GM12872 (cell line): ENCODE measurements around the gene ZNF407.

Experiments
- TF ChIP-seq, protein P1 (sequence below): IDR thresholded peaks from 3 replicates; pipeline ENCODE4 v1.5.1; 2011; ENCODE audit warnings: low read depth, mild to moderate bottlenecking, low read length, moderate library complexity; ENCODE audit not compliant: insufficient read depth

Gene ZNF407

DNA sequence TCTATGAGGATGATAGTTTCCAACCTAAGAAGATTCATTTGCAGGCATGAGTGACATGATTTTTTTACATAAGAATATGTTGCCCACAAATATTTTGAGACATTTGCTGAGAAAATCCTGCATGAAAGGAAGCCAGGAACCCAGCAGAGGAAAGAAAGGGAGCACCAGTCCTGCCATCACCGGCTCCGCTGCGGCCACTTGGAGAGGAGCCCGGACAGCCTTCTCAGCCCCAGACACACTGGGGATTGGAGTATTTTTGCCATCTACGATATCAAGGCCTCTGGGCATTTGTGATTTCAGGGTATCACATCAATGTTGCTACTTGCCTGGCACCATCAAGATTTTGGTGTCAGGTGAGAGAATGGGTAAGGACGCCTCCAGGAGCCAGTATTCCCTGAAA, 383.0 kb downstream of the ZNF407 start:
- TF ChIP-seq, protein P1, sequence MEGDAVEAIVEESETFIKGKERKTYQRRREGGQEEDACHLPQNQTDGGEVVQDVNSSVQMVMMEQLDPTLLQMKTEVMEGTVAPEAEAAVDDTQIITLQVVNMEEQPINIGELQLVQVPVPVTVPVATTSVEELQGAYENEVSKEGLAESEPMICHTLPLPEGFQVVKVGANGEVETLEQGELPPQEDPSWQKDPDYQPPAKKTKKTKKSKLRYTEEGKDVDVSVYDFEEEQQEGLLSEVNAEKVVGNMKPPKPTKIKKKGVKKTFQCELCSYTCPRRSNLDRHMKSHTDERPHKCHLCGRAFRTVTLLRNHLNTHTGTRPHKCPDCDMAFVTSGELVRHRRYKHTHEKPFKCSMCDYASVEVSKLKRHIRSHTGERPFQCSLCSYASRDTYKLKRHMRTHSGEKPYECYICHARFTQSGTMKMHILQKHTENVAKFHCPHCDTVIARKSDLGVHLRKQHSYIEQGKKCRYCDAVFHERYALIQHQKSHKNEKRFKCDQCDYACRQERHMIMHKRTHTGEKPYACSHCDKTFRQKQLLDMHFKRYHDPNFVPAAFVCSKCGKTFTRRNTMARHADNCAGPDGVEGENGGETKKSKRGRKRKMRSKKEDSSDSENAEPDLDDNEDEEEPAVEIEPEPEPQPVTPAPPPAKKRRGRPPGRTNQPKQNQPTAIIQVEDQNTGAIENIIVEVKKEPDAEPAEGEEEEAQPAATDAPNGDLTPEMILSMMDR, result no peak

DNA sequence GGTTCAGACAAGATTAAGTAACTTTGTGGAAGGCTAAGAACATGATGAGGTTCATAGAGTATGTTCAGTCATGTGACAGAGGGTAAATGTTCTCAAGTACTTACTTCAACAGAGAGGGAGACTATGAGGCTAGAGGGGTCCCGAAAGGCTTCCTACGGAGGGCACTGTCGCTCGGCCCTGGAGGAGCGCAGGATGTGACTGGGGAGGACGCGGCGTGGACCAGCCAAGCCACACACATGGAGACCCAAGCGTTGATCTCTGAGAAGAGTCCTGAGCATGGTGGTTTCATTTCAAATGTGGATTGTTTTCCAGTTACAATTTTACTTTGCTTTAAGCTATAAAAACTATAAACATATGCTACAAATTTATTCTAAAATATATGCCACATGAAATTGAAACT, 383.8 kb downstream of the ZNF407 start:
- TF ChIP-seq, protein P1, result no peak

DNA sequence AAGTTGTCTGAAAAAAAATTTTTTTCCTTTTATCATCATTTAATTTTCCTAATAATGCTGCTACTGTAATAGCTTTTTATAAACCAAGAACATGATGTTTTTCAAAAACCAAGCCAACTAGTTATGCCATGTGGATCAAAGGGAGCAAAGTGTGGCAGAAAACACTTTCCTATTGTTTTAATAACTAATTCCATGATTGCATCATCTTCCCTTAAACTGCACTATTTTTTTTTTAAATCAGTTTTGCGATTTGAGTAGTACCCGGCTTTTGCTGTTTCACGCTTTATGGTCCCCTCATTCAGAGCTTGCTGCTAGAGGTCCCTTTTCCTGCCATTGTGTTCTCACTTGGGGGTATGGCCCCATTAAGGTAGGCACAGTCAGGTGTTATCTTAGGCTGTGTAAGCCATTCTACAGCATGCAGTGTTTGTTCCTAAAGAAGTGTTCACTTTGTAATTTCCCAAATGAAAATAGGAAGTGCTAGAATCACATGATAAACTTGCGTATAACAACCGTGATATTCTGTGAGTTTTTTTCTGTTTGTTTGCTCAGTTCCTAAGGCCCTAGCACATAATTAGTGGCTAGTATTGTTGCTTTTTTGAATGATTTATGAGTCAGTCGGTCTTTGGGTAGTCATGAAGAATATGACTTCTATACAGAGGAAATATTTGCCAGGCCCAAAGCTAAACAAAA, 385.4 kb downstream of the ZNF407 start:
- TF ChIP-seq, protein P1, result no peak

DNA sequence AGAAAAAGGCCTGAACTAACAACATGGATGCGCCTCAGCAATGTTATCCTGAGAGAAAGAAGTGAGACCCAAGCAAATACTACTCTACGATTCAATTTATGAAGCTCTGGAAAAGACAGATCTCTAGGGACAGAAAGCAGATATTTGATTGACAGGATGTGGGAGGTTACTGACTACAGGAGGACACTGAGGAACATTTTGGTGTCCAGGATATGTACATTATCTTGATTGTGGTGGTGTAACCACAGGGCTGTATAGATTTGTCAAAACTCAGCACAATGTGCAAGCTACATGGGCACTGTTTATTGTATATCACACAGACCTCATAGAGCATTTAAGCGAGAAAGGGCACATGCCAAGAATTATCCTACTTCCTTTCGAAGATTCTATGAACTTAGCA, 391.5 kb downstream of the ZNF407 start:
- TF ChIP-seq, protein P1, result no peak

DNA sequence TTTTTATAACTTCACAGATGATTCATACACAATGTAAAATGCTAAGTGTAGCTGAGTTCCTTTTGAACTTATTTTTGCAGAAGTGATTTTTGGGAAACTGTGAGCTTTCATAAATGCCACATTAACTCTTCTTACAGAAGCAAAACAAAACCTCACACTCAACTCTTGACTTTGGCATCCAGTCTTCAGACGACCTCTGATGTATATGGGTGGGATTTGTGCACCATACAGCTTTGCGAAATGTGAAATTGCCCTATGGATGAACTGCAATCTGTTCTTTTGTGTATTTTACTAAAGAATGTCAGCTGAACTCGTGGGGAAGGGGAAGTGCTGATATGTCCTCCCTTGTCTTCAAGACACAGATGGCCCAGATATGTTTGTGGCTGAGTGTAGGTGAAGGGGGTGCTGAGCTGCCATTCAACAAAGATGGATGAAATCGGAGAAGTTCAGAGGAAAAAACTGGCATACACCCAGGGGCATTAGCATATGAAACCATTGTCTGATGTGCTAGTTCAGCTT, 393.0 kb downstream of the ZNF407 start:
- TF ChIP-seq, protein P1, result no peak

DNA sequence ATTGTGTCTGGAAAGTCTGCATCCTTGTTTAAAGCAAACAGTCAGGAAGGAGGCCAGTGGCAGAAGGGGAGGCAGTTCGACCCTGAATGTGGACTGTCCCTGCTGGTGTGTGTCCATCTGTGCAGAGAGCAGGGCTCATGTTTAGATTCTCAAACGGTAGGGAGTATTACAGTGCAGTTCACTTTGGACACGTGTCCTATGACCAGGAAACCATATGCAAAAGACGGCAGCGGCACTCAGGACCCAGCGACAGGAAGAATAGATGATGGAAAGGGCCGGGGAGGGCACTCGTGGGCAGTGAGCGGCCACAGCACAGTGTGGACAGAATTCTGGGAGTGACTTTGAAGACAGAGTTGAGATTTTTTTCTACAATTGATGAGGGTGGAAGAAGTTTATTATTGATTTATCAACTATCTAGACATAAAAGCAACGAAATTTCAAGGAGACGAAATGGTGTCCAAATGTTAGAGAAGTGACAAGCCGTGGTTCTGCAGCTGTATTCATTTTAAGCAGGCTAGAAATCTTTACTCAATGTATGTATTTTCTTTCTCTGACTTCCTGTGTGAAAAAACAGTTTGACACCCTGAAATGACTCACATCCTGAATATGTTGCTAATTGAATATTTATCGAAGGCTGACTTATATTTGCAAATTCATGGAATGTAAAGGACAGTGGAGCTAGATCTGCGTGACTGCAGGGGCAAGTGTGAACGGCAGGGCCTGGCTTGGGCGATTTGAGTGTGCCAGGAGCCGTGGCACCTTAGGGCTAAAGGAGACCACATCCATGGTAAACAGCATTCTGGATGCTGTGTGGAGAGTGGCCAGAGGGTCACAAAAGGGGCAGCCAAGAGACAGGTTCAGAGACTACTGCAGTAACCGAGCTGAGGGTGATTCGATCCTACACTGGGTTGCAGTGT, 397.1 kb downstream of the ZNF407 start:
- TF ChIP-seq, protein P1, result no peak

DNA sequence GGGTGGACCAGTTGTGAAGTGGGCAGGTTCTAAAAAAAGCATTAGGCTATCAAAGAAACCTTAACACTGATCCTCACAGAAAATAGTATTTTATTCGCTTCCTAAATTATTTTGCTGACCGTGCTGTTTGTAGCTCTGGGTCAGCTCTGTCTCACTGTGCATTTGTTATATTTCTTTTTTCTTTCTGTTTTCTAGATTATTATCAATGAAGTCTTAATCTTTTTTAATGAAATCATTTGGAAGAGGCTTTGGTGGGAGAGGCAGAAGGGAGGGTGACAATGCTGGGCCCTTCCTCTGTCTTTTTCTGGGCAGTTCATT, 397.7 kb downstream of the ZNF407 start:
- TF ChIP-seq, protein P1, result no peak
